Measurements from ENCODE around the gene TFCP2L1. TPM values are rescaled to one million over a fixed set of nuclear protein-coding genes. Genes with fewer than 3 reads are reported as not detected.

TFCP2L1 gene
- total RNA-seq, 1 experiment from 2014 or later = 1.8 TPM

DNA sequence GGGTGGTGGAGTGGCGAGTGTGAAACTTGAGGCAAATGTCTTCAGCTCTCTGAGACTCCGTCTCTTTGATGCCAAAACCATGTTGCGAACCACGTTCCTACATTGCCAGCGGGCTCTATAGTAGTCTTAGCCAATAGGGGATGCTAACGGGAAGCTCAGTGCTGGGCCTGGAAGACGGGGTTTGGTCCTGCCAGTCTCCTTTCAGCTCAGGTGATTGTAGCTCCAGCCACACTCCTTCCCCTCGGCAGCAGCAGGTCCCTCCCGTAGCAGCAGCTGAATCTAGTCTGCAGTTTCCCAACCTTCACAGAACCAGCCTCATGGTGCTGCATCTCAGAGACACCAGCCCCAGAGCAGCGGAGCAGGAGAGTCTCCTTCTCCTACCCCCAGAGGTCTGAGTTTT, 109.7 kb downstream of the TFCP2L1 start:
- no peak overlapping the region for H4K8ac ChIP-seq (replicated peaks; ENCODE audit: insufficient read length, low read depth, low read length)
- H3K23me2 ChIP-seq (ENCODE audit: insufficient read length, low read depth, low read length, poor library complexity, severe bottlenecking) = no peaks in the 10 kb centered on the region
- H3K14ac ChIP-seq (ENCODE audit: insufficient read depth, low read length) = no peak overlapping the region
- no peak overlapping the region for H3K4me2 ChIP-seq (ENCODE audit: insufficient read depth, insufficient read length, low read length)
- no peak overlapping the region for H3K56ac ChIP-seq (ENCODE audit: insufficient read length, low read depth, low read length)
- no peak overlapping the region for H2BK15ac ChIP-seq (ENCODE audit: low read depth, low read length)
- no peak overlapping the region for H3K18ac ChIP-seq (ENCODE audit: insufficient read length, low read depth, low read length)
- no CpG with 5 or more reads among the region's 10 CpGs for WGBS (ENCODE audit: extremely low coverage, insufficient read length, low lambda C conversion rate)
- Mint-ChIP-seq H3K4me3 (no peak overlapping the region), H3K4me1 (no peaks in the 10 kb centered on the region), H3K27me3 (ENCODE audit: low read depth) (peaks cover 6% of the 10 kb centered on the region), H3K36me3 (ENCODE audit: insufficient read depth in 1 of 3, low read depth in 3 of 3) (no peaks in the 10 kb centered on the region), H3K27ac (peak overlapping the region in 1 of 3 experiments; percentile 83; a peak in 1 of 7 replicates), H3K9me3 (peaks cover 6 to 7% of the 10 kb centered on the region in 2 experiments; a peak in 4 of 5 replicates)
- no peaks in the 10 kb centered on the region for H3K79me1 ChIP-seq (ENCODE audit: insufficient read depth, low read depth, low read length, poor library complexity, severe bottlenecking)
- DNase-seq = no peak
- TF ChIP-seq, protein P1, sequence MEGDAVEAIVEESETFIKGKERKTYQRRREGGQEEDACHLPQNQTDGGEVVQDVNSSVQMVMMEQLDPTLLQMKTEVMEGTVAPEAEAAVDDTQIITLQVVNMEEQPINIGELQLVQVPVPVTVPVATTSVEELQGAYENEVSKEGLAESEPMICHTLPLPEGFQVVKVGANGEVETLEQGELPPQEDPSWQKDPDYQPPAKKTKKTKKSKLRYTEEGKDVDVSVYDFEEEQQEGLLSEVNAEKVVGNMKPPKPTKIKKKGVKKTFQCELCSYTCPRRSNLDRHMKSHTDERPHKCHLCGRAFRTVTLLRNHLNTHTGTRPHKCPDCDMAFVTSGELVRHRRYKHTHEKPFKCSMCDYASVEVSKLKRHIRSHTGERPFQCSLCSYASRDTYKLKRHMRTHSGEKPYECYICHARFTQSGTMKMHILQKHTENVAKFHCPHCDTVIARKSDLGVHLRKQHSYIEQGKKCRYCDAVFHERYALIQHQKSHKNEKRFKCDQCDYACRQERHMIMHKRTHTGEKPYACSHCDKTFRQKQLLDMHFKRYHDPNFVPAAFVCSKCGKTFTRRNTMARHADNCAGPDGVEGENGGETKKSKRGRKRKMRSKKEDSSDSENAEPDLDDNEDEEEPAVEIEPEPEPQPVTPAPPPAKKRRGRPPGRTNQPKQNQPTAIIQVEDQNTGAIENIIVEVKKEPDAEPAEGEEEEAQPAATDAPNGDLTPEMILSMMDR (conservative IDR thresholded peaks at IDR 0.05) = no peak
- no peaks in the 10 kb centered on the region for H4K20me1 ChIP-seq (ENCODE audit: control insufficient read depth, insufficient read depth, insufficient read length)
- H2AK5ac ChIP-seq (ENCODE audit: insufficient read length, low read length) = no peak overlapping the region
- no peaks in the 10 kb centered on the region for H3K9me3 ChIP-seq (ENCODE audit: control insufficient read depth, low read depth, low read length)
- H2BK12ac ChIP-seq (ENCODE audit: insufficient read length, low read depth, low read length) = no peak overlapping the region
- H3K4ac ChIP-seq (ENCODE audit: low read depth, low read length) = no peak overlapping the region
- no peaks in the 10 kb centered on the region; the same call in 1 of the 2 replicates for H3K27me3 ChIP-seq (ENCODE audit: insufficient read depth, low read length)
- H4K91ac ChIP-seq (ENCODE audit: insufficient read length, low read depth, low read length) = no peak overlapping the region
- no peak overlapping the region for H2AFZ ChIP-seq (ENCODE audit: low read length)
- H3K27ac ChIP-seq (ENCODE audit: insufficient read length, low read depth, low read length) = no peak overlapping the region
- no peak overlapping the region for H3K23ac ChIP-seq (ENCODE audit: insufficient read length, low read depth, low read length)
- no peaks in the 10 kb centered on the region for H3K4me1 ChIP-seq (ENCODE audit: insufficient read depth, low read length)
- H2BK120ac ChIP-seq (ENCODE audit: low read depth, low read length, poor library complexity, severe bottlenecking) = no peak overlapping the region
- no peak overlapping the region for H3K9ac ChIP-seq (ENCODE audit: extremely low read depth, insufficient read length, low read length)
- no peak overlapping the region for H3T11ph ChIP-seq (ENCODE audit: low read length)
- no peaks in the 10 kb centered on the region for H3K79me2 ChIP-seq (ENCODE audit: insufficient read depth, low read length)
- H2BK20ac ChIP-seq (ENCODE audit: low read depth, low read length, poor library complexity, severe bottlenecking) = no peak overlapping the region
- H2BK5ac ChIP-seq (ENCODE audit: insufficient read length, low read length) = no peak overlapping the region
- H4K5ac ChIP-seq (ENCODE audit: insufficient read length, low read depth, low read length) = no peak overlapping the region

Data from H9 (cell line).